ENCODE measurements around the gene SLC1A5. TPM values are rescaled to one million over a fixed set of nuclear protein-coding genes. Genes with fewer than 3 reads are reported as not detected.
"Not testable (repeated sequence)": the region's sequence is repeated elsewhere in the genome, so short reads cannot be mapped to it uniquely, and the experiment has no call there.

SLC1A5 gene
- polyA plus RNA-seq, 1 of the 3 experiments (the other 2 are of a cell fraction), result 80.4 TPM

- Histone ChIP-seq H3F3A (replicated peaks; ENCODE audit: insufficient read depth) (no peaks in the 10 kb centered on the region), H3K9me2 (no peaks in the 10 kb centered on the region), H4K20me1 (ENCODE audit: insufficient read depth) (no peaks in the 10 kb centered on the region), H3K9ac (no peak overlapping the region), H3K9me3 (no peaks in the 10 kb centered on the region), H3K4me2 (no peak overlapping the region), H2AFZ (ENCODE audit: low read depth) (no peak overlapping the region), H3K4me3 (ENCODE audit: low read depth in 2 of 2, low read length in 1 of 2) (no peak overlapping the region), H3K27me3 (ENCODE audit: insufficient read depth) (no peaks in the 10 kb centered on the region), H3K27ac (ENCODE audit: low read depth in 2 of 2, low read length in 1 of 2) (no peak overlapping the region), H3K79me2 (ENCODE audit: insufficient read depth) (no peaks in the 10 kb centered on the region), H3K4me1 (ENCODE audit: control insufficient read depth in 1 of 2, insufficient read depth in 2 of 2, low read depth in 1 of 2, low read length in 1 of 2) (no peaks in the 10 kb centered on the region), H3K36me3 (replicated peaks in 1 of 2; ENCODE audit: control insufficient read depth in 1 of 2, insufficient read depth in 2 of 2, low read length in 1 of 2) (no peaks in the 10 kb centered on the region)
- CTCF ChIA-PET, result no interaction called here
- TF ChIP-seq RFX5 (IDR thresholded peaks at IDR 0.05; ENCODE audit: low read length), result no peak
- TF ChIP-seq TCF12 (IDR thresholded peaks at IDR 0.05), result no peak
- TF ChIP-seq FOXM1 (IDR thresholded peaks at IDR 0.05; ENCODE audit: low read depth), result no peak
- TF ChIP-seq NFIC (IDR thresholded peaks at IDR 0.05; ENCODE audit: borderline replicate concordance), result no peak
- TF ChIP-seq, protein P1, sequence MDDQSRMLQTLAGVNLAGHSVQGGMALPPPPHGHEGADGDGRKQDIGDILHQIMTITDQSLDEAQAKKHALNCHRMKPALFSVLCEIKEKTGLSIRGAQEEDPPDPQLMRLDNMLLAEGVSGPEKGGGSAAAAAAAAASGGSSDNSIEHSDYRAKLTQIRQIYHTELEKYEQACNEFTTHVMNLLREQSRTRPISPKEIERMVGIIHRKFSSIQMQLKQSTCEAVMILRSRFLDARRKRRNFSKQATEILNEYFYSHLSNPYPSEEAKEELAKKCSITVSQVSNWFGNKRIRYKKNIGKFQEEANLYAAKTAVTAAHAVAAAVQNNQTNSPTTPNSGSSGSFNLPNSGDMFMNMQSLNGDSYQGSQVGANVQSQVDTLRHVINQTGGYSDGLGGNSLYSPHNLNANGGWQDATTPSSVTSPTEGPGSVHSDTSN (IDR thresholded peaks at IDR 0.05), result no peak
- TF ChIP-seq RAD21 (IDR thresholded peaks at IDR 0.05; ENCODE audit: low read length), result no peak
- TF ChIP-seq RXRA (IDR thresholded peaks at IDR 0.05; ENCODE audit: borderline replicate concordance, low read depth), result no peak
- TF ChIP-seq EZH2phosphoT487 (IDR thresholded peaks at IDR 0.05; ENCODE audit: borderline replicate concordance, low read depth), result no peak
- no peak for TF ChIP-seq FOSL2 (IDR thresholded peaks at IDR 0.05; ENCODE audit: borderline replicate concordance, low read depth)
- TF ChIP-seq CHD2 (IDR thresholded peaks at IDR 0.05; ENCODE audit: low read length, partially characterized antibody), result no peak
- no peak for TF ChIP-seq MXI1 (IDR thresholded peaks at IDR 0.05; ENCODE audit: low read depth, low read length)
- no peak for TF ChIP-seq GATA2 (CRISPR knock-in tag; IDR thresholded peaks at IDR 0.05)
- no peak for TF ChIP-seq MEF2A (IDR thresholded peaks at IDR 0.05; ENCODE audit: borderline replicate concordance, low read depth)
- TF ChIP-seq NRF1 (IDR thresholded peaks at IDR 0.05; ENCODE audit: low read depth, low read length), result no peak
- DNase-seq, result no peak
- POLR2A ChIA-PET, result no interaction called here
- 95% methylated on average over 7 of the region's 7 CpGs for WGBS (ENCODE audit: low lambda C conversion rate)
Observed at GRCh38 chr19:46806656-46807055, 18.3 kb upstream of the SLC1A5 start.

DNA sequence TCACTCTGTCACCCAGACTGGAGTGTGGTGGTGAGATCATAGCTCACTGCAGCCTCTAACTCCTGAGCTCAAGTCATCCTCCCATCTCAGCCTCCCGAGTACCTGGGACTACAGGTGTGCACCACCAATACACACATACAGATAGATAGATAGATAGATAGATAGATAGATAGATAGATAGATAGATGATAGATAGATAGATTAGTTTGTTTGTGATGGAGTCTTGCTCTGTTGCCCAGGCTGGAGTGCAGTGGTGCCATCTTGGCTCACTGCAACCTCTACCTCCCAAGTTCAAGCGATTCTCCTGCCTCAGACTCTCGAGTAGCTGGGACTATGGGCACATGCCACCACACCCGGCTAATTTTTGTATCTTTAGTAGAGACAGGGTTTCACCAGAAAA, 16.0 kb upstream of the SLC1A5 start:
- not testable (repeated sequence) for H3K4me1 ChIP-seq (ENCODE audit: control insufficient read depth in 1 of 2, insufficient read depth in 2 of 2, low read depth in 1 of 2, low read length in 1 of 2)

DNA sequence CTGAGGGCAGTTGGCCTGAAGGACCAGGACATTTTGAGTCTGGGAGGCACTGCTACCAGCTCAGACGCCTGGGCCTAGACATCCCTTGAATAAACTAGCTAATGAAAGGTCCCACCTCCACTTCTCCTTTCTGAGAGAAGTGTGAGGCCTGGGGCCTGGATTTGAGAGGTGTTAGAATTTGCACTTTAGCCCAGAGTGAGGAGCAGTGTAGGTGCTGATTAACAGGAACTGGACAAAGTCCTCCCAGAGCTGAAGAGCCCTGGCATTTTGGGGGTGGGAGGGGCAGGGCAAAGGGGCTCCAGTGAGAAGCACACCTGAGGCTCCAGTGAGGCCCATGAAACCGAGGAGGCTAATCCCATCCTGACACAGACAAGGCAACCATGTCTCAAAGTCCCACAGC, 15.2 kb upstream of the SLC1A5 start:
- ChIA-PET POLR2A (no interaction called here), CTCF (no interaction called here)
- Histone ChIP-seq H2AFZ (ENCODE audit: low read depth) (no peak overlapping the region), H4K20me1 (ENCODE audit: insufficient read depth) (no peaks in the 10 kb centered on the region), H3K4me1 (ENCODE audit: control insufficient read depth in 1 of 2, insufficient read depth in 2 of 2, low read depth in 1 of 2, low read length in 1 of 2) (no peaks in the 10 kb centered on the region), H3K79me2 (ENCODE audit: insufficient read depth) (no peaks in the 10 kb centered on the region), H3K4me2 (no peak overlapping the region), H3F3A (replicated peaks; ENCODE audit: insufficient read depth) (no peaks in the 10 kb centered on the region), H3K9me3 (no peaks in the 10 kb centered on the region), H3K4me3 (ENCODE audit: low read depth in 2 of 2, low read length in 1 of 2) (no peak overlapping the region), H3K9ac (no peak overlapping the region), H3K27ac (ENCODE audit: low read depth in 2 of 2, low read length in 1 of 2) (no peak overlapping the region), H3K36me3 (replicated peaks in 1 of 2; ENCODE audit: control insufficient read depth in 1 of 2, insufficient read depth in 2 of 2, low read length in 1 of 2) (no peaks in the 10 kb centered on the region), H3K27me3 (ENCODE audit: insufficient read depth) (no peaks in the 10 kb centered on the region), H3K9me2 (no peaks in the 10 kb centered on the region)
- WGBS (ENCODE audit: low lambda C conversion rate), result 78% methylated on average over 2 of the region's 2 CpGs
- DNase-seq, result no peak
- TF ChIP-seq, protein P1 (IDR thresholded peaks at IDR 0.05), result no peak
- TF ChIP-seq, protein P2, sequence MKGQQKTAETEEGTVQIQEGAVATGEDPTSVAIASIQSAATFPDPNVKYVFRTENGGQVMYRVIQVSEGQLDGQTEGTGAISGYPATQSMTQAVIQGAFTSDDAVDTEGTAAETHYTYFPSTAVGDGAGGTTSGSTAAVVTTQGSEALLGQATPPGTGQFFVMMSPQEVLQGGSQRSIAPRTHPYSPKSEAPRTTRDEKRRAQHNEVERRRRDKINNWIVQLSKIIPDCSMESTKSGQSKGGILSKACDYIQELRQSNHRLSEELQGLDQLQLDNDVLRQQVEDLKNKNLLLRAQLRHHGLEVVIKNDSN (IDR thresholded peaks at IDR 0.05; ENCODE audit: borderline replicate concordance, low read depth), result no peak
- TF ChIP-seq NRF1 (IDR thresholded peaks at IDR 0.05; ENCODE audit: low read depth, low read length) (no peak), EZH2phosphoT487 (IDR thresholded peaks at IDR 0.05; ENCODE audit: borderline replicate concordance, low read depth) (no peak), ZBTB33 (IDR thresholded peaks at IDR 0.05; ENCODE audit: borderline replicate concordance, low read depth) (no peak), TCF12 (IDR thresholded peaks at IDR 0.05) (no peak), RFX5 (IDR thresholded peaks at IDR 0.05; ENCODE audit: low read length) (no peak), RCOR1 (IDR thresholded peaks at IDR 0.05; ENCODE audit: low read length) (no peak), GATA2 (CRISPR knock-in tag; IDR thresholded peaks at IDR 0.05) (no peak), FOXM1 (IDR thresholded peaks at IDR 0.05; ENCODE audit: low read depth) (no peak), RXRA (IDR thresholded peaks at IDR 0.05; ENCODE audit: borderline replicate concordance, low read depth) (no peak)

More for the DNA sequence above, 16.0 kb upstream of the SLC1A5 start:
- H3K4me2 ChIP-seq; H3K9ac ChIP-seq; H3F3A ChIP-seq (replicated peaks; ENCODE audit: insufficient read depth); H3K4me3 ChIP-seq (ENCODE audit: low read depth in 2 of 2, low read length in 1 of 2); H4K20me1 ChIP-seq (ENCODE audit: insufficient read depth); POLR2A ChIA-PET; H3K9me2 ChIP-seq; H3K79me2 ChIP-seq (ENCODE audit: insufficient read depth); H2AFZ ChIP-seq (ENCODE audit: low read depth); DNase-seq; H3K36me3 ChIP-seq (replicated peaks in 1 of 2; ENCODE audit: control insufficient read depth in 1 of 2, insufficient read depth in 2 of 2, low read length in 1 of 2); H3K9me3 ChIP-seq; H3K27ac ChIP-seq (ENCODE audit: low read depth in 2 of 2, low read length in 1 of 2); H3K27me3 ChIP-seq (ENCODE audit: insufficient read depth): not testable (repeated sequence)
- WGBS (ENCODE audit: low lambda C conversion rate), result 87% methylated on average over 4 of the region's 4 CpGs
- CTCF ChIA-PET, result interaction anchor here (0.8 kb wide), 1 partner anchor 186 kb away, joined by 3 read pairs; no protein-coding TSS in a partner anchor

All from SK-N-SH (cell line).